GM12878 (cell line): ENCODE results near the gene GUCA1A. TPM values are rescaled to one million over a fixed set of nuclear protein-coding genes. Genes with fewer than 3 reads are reported as not detected.

Experiments
- ATAC-seq: fragments of 200-7000 bp; cut with Tn5 transposase; 3 replicates; pipeline ENCODE4 v1.9.1; 2020; ENCODE audit warnings: mild to moderate bottlenecking, moderate library complexity
- BruUV-seq: library from RNA; stranded (reverse); fragments of 400-500 nt; replicated peaks from 2 replicates; lab custom pipeline; 2021; lab: Mats Ljungman, UMichigan
- CTCF ChIA-PET: fragments of 300-600 bp; sonication (Branson Sonifier 250); formaldehyde crosslinking; extraction: SDS; loops from one replicate; lab custom pipeline; 2021; ENCODE audit warnings: inconsistent platforms; lab: Yijun Ruan, JAX
- POLR2A ChIA-PET: fragments of 350-600 bp; formaldehyde crosslinking; extraction: SDS; loops from one replicate; lab custom pipeline; 2021; ENCODE audit warnings: inconsistent platforms; lab: Charles Lee
- RAD21 ChIA-PET: fragments of 300-600 bp; sonication (Branson Sonifier 250); formaldehyde crosslinking; loops from one replicate; lab custom pipeline; 2023; ENCODE audit warnings: antibody characterized with exemption; ENCODE audit not compliant: unreplicated experiment; lab: Charles Lee
- SMC1A ChIA-PET: fragments of 300-600 bp; sonication (Branson Sonifier 250); formaldehyde crosslinking; loops from one replicate; lab custom pipeline; 2023; ENCODE audit not compliant: unreplicated experiment, uncharacterized antibody; lab: Charles Lee
- DNase-seq: peaks from one replicate; pipeline ENCODE4 v3.0.0-alpha.2; 2011; ENCODE audit warnings: low read depth, low spot score
- FAIRE-seq: peaks from 3 replicates; lab custom pipeline; 2011; peaks lifted over from hg19 to GRCh38; lab: Jason Lieb, UNC
- H2AFZ ChIP-seq: 2 replicates; pipeline ENCODE4 v1.6.0; 2011; ENCODE audit warnings: low read depth, low read length, control low read depth; ENCODE audit not compliant: control insufficient read depth
- H3K27ac ChIP-seq: 2 replicates; pipeline ENCODE4 v1.5.1; 2011; ENCODE audit warnings: control low read depth; ENCODE audit not compliant: control insufficient read depth, insufficient read depth
- H3K27me3 ChIP-seq, 2 experiments: replicated peaks in 1 of 2; 2 replicates each; pipeline versions ENCODE4 v1.6.0 to v1.6.1; 2011; ENCODE audit warnings: low read length in 1 of 2; ENCODE audit not compliant: control insufficient read depth in 2 of 2, insufficient read depth in 2 of 2
- H3K36me3 ChIP-seq, 2 experiments: 2 replicates each; pipeline ENCODE4 v1.5.1; 2011; ENCODE audit warnings: low read length in 1 of 2; ENCODE audit not compliant: control insufficient read depth in 2 of 2, insufficient read depth in 2 of 2
- H3K4me1 ChIP-seq: 2 replicates; pipeline ENCODE4 v1.6.1; 2011; ENCODE audit warnings: mild to moderate bottlenecking, low read length, moderate library complexity, mixed read lengths; ENCODE audit not compliant: control insufficient read depth, insufficient read depth
- H3K4me2 ChIP-seq: 2 replicates; pipeline ENCODE4 v1.6.0; 2011; ENCODE audit warnings: control low read depth; ENCODE audit not compliant: control insufficient read depth, insufficient read depth
- H3K4me3 ChIP-seq: fragments of 200-600 bp; sonication (generic); 2 replicates; pipeline ENCODE4 v1.5.1; 2016
- H3K79me2 ChIP-seq: 2 replicates; pipeline ENCODE4 v1.6.0; 2011; ENCODE audit warnings: low read length; ENCODE audit not compliant: control insufficient read depth, insufficient read depth
- H3K9ac ChIP-seq: 2 replicates; pipeline ENCODE4 v1.8.0; 2011; ENCODE audit warnings: low read length, control low read depth, mixed read lengths; ENCODE audit not compliant: control insufficient read depth, insufficient read depth
- H3K9me3 ChIP-seq: replicated peaks from 3 replicates; pipeline ENCODE4 v1.5.1; 2011; ENCODE audit warnings: mild to moderate bottlenecking, low read length; ENCODE audit not compliant: control insufficient read depth, insufficient read depth
- H4K20me1 ChIP-seq: 2 replicates; pipeline ENCODE4 v1.6.0; 2011; ENCODE audit not compliant: control insufficient read depth, insufficient read depth
- BHLHE40 ChIP-seq, 2 experiments: fragments of 450-650 bp in 1 of 2; IDR thresholded peaks; 2 replicates each; pipeline ENCODE4 v1.6.1; 2011 to 2017; ENCODE audit warnings: low read depth in 2 of 2, borderline replicate concordance in 1 of 2, improper control_type of control experiment in 1 of 2, low read length in 1 of 2, mild to moderate bottlenecking in 1 of 2
- CEBPZ ChIP-seq: fragments of 150-350 bp; IDR thresholded peaks from 2 replicates; pipeline ENCODE4 v1.6.1; 2016; ENCODE audit warnings: low read depth, low read length
- PBX3 ChIP-seq: IDR thresholded peaks from 2 replicates; pipeline ENCODE4 v1.6.1; 2011; ENCODE audit warnings: mild to moderate bottlenecking, low read depth, low read length, moderate library complexity; ENCODE audit not compliant: insufficient replicate concordance
- POLR2AphosphoS2 ChIP-seq: IDR thresholded peaks from 2 replicates; pipeline ENCODE4 v1.6.1; 2011; ENCODE audit warnings: low read depth, mild to moderate bottlenecking, low read length, improper control_type of control experiment, moderate library complexity
- WGBS: methylation state at CpG from one replicate; pipeline ENCODE4 v1.1.6; 2016; ENCODE audit warnings: low lambda C conversion rate; ENCODE audit not compliant: insufficient replicate concordance, insufficient coverage; ENCODE audit errors: missing lambda C conversion rate; 5-methylcytosine and 5-hydroxymethylcytosine counted together
- in situ Hi-C: fragments of 300-500 bp; cut with MboI; formaldehyde crosslinking; loops from 9 replicates; pipeline ENCODE4 v1.14.3; 2018; ENCODE audit warnings: mixed read lengths
- intact Hi-C: fragments of 100-400 bp; cut with micrococcal nuclease; formaldehyde crosslinking; loops from one replicate; pipeline ENCODE4 v1.14.2; 2022; ENCODE audit not compliant: unreplicated experiment
- polyA plus RNA-seq, 11 experiments: library from polyadenylated mRNA; depleted of rRNA in 4 of 11; unstranded in 6 of 11; stranded (reverse) in 5 of 11; fragments of >200 nt; fragmentation: Nextera tagmentation in 4 of 11; fragmentation: Illumina TruSeq in 1 of 11; extraction: Ambion mirVana in 4 of 11; extraction: Trizol in 1 of 11; gene quantifications; 1 replicate in 1 of 11; 2 replicates in 10 of 11; pipeline versions ENCODE4 v1.2.1 to v1.2.3, GENCODE V29; 2011 to 2016; ENCODE audit warnings: inconsistent platforms in 2 of 11, missing spikeins in 2 of 11, low read depth in 1 of 11
- total RNA-seq, 4 experiments: library from RNA; depleted of rRNA in 3 of 4; stranded (reverse); fragments of >200 nt in 3 of 4; fragmentation: Illumina TruSeq in 1 of 4; extraction: Trizol in 1 of 4; gene quantifications; 2 replicates each; pipeline versions ENCODE4 v1.2.1 to v1.2.3, GENCODE V29; 2013 to 2021

GUCA1A gene
- total and polyA plus RNA-seq, 10 of the 15 experiments (the other 5 are each of a cell fraction or from before 2014, with no cell fraction given), result not detected

DNA sequence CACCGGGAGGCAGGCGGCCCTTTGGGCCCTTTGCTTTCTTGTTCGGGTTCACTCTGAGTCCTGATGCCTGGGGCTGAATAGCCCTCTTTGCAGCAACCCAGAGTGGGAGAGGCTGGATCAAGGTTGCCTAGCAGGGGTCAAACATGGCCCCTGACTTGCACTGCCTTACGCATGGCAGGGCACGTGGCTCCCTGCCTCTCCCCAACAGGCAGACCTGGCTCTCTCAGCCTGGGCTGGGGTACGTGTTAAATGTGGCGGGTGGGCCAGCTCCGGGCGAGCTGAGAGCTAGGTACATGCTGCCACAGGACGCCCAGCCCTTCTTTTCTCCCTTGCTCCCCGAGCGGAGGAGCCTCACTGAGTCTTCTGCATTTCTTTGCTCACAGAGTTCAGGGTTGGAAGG is 38.0 kb upstream of the GUCA1A start:
- ChIA-PET SMC1A (interaction anchor here (1.2 kb wide), 1 partner anchor 29 kb away, joined by 3 read pairs; no protein-coding TSS in a partner anchor), CTCF (interaction anchor here (0.7 to 1.5 kb wide), 4 partner anchors 28 to 413 kb away, joined by 3 read pairs; no protein-coding TSS in a partner anchor), POLR2A (no interaction called here), RAD21 (no interaction called here)
- ATAC-seq, result no peak
- H2AFZ ChIP-seq, result no peak overlapping the region
- no peak for TF ChIP-seq CEBPZ
- TF ChIP-seq BHLHE40 (IDR thresholded peaks at IDR 0.05; ENCODE audit: borderline replicate concordance in 1 of 2, low read depth in 2 of 2, low read length in 1 of 2), result no peak
- no peak for TF ChIP-seq POLR2AphosphoS2
- TF ChIP-seq PBX3, result no peak
- no peak overlapping the region for H3K4me3 ChIP-seq
- H3K4me2 ChIP-seq, result no peak overlapping the region
- no peak for DNase-seq
- no peak overlapping the region for H3K9ac ChIP-seq
- no peak overlapping the region for H3K27ac ChIP-seq
- no peak for FAIRE-seq
- no peaks in the 10 kb centered on the region for H3K36me3 ChIP-seq
- H4K20me1 ChIP-seq, result no peaks in the 10 kb centered on the region
- H3K27me3 ChIP-seq, result no peaks in the 10 kb centered on the region; a peak in 2 of 4 replicates
- intact Hi-C loops, result no loop called here
- H3K79me2 ChIP-seq, result no peaks in the 10 kb centered on the region
- H3K4me1 ChIP-seq, result peaks cover 4% of the 10 kb centered on the region; the same call in 1 of the 2 replicates
- BruUV-seq, result no TSS peak
- 63% methylated on average over 12 of the region's 12 CpGs for WGBS
- in situ Hi-C loops, result no loop called here
- H3K9me3 ChIP-seq, result no peaks in the 10 kb centered on the region
